Right hindlimb (tissue), 1 donor: ENCODE results near the gene CSF3.

Experiments
- DNase-seq: peaks from one replicate; pipeline ENCODE4 v3.0.0-alpha.2; 2018

CSF3 gene

GRCh38 chr17:40015005-40015997 is at the start of gene CSF3:
Gene CSF3 (plus strand): TSS chr17:40015440. CDS start chr17:40015475, 35 bp downstream.
- DNase-seq = no peak

- no peak for DNase-seq
Measured at GRCh38 chr17:39966771-39967170, 48.5 kb upstream of the CSF3 start.

- DNase-seq = no peak
Measured at GRCh38 chr17:39968761-39969160, 46.5 kb upstream of the CSF3 start.

GRCh38 chr17:39969375-39969774 is 45.9 kb upstream of the CSF3 start:
- no peak for DNase-seq

- no peak for DNase-seq
Measured at GRCh38 chr17:39970157-39970692, 45.0 kb upstream of the CSF3 start.

GRCh38 chr17:39971076-39971603 is 44.1 kb upstream of the CSF3 start:
- no peak for DNase-seq

GRCh38 chr17:39972271-39972670 is 43.0 kb upstream of the CSF3 start:
- no peak for DNase-seq

- DNase-seq = no peak
Measured at GRCh38 chr17:39973496-39973895, 41.7 kb upstream of the CSF3 start.

- no peak for DNase-seq
Measured at GRCh38 chr17:39974433-39974832, 40.8 kb upstream of the CSF3 start.

GRCh38 chr17:39975801-39976200 is 39.4 kb upstream of the CSF3 start:
- no peak for DNase-seq

GRCh38 chr17:39979016-39979670 is 36.1 kb upstream of the CSF3 start:
- DNase-seq = no peak

GRCh38 chr17:39979893-39980350 is 35.3 kb upstream of the CSF3 start:
- peak; percentile 37 for DNase-seq

- peak; percentile 100 for DNase-seq
Measured at GRCh38 chr17:39980351-39981206, 34.7 kb upstream of the CSF3 start, which contains the start of gene PSMD3. Gene PSMD3 (plus strand): TSS chr17:39980807. CDS start chr17:39980971, 164 bp downstream.

- DNase-seq = no peak
Measured at GRCh38 chr17:39981207-39981741, 34.0 kb upstream of the CSF3 start.

GRCh38 chr17:39981766-39982375 is 33.4 kb upstream of the CSF3 start:
- DNase-seq = no peak

- no peak for DNase-seq
Measured at GRCh38 chr17:39988206-39988810, 26.9 kb upstream of the CSF3 start.

- DNase-seq = no peak
Measured at GRCh38 chr17:39994448-39994847, 20.8 kb upstream of the CSF3 start.

- DNase-seq = no peak
Measured at GRCh38 chr17:39995438-39995837, 19.8 kb upstream of the CSF3 start.

GRCh38 chr17:39996162-39996561 is 19.1 kb upstream of the CSF3 start:
- no peak for DNase-seq

GRCh38 chr17:39996800-39997199 is 18.4 kb upstream of the CSF3 start:
- no peak for DNase-seq

GRCh38 chr17:39997543-39997942 is 17.7 kb upstream of the CSF3 start:
- no peak for DNase-seq
